Endometrial microvascular endothelial cells (primary cell): ENCODE data around the gene HIRIP3. TPM values are rescaled to one million over a fixed set of nuclear protein-coding genes. Genes with fewer than 3 reads are reported as not detected.
"Not testable (repeated sequence)": the region's sequence is repeated elsewhere in the genome, so short reads cannot be mapped to it uniquely, and the experiment has no call there.

Source experiments
- in situ Hi-C: cut with HindIII; loops from 2 replicates; pipeline ENCODE4 v1.10.0; 2017; ENCODE audit warnings: low sequenced_read_pairs, low pct_unique_long_range_greater_than_20kb; ENCODE audit errors: inconsistent ontology term
- total RNA-seq: library from RNA; depleted of rRNA; stranded (reverse); fragments of >200 nt; gene quantifications from one replicate; pipeline ENCODE4 v1.2.3, GENCODE V29; 2015; ENCODE audit errors: inconsistent ontology term

HIRIP3 gene
- total RNA-seq, 1 donor from 2014 or later: 9.7 TPM

DNA sequence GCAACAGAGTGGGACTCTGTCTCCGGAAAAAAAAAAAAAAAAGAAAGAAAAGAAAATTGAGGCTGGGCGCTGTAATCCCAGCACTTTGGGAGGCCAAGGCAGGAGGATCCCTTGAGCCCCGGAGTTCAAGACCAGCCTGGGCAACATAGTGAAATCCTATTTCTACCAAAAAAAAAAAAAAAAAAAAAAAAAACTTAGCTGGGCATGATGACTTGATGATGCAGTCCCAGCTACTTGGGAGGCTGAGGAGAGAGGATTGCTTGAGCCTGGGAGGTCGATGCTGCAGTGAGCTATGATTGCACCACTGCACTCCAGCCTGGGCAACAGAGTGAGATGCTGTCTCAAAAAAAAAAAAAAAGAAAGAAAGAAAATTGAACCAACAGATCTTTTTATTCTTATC lies 22.5 kb upstream of the HIRIP3 start:
- in situ Hi-C loops: not testable (repeated sequence)

DNA sequence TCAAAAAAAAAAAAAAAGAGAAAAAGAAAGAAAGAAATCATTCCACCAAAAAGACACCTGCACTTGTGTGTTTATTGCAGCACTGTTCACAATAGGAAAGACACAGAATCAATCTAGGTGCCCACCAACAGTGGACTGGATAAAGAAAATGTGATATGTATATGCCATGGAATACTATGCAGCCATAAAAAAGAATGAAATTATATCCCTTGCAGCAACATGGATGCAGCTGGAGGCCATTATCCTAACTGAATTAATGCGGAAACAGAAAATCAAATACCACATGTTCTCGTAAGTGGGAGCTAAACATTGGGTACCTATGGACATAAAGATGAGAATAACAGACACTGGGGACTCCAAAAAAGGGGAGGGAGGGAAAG lies 21.9 kb upstream of the HIRIP3 start:
- in situ Hi-C loops: no loop called here

DNA sequence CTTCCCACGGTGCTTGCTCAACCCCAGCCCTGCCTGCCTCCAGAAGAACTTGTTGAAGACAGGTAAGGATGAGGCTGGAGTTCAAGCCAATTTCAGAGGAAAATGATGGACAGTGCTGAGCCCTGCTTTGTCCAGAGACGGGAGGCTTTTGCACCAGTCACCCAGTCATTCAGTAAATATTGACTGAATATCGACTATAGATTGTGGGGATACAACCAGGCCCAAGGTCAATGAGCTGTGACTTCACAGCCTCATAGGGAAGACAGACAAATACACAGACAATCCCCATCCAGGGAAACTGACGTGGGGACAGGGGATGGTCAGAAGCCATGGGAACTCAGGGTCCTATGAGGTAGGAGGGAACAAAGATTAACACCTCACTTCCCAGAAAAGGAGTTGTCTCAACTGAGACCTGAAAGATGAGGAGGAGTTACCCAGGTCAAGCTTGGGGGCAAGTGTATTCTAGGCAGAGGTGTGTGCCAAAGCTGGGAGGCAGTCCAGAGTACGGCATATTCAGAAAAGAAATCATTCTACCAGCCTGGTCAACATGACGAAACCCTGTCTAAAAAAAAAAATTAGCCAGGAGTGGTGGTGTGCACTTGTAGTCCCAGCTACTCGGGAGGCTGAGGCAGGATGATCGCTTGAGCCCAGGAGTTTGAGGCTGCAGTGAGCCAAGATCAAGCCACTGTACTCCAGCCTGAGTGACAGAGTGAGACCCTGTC lies 21.3 kb upstream of the HIRIP3 start:
- in situ Hi-C loops: no loop called here

DNA sequence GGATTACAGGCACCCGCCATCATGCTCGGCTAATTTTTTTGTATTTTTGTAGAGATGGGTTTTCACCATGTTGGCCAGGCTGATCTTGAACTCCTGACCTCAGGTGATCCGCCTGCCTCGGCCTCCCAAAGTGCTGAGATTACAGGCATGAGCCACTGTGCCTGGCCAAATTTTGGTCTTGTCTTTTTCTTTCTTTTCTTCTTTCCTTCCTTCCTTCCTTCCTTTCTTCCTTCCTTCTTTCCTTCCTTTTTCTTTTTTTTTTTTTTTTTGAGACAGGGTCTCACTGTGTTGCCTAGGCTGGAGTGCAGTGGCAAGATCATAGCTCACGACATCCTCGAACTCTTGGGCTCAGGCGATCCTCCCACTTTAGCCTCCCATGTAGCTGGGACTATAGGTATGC lies 20.0 kb upstream of the HIRIP3 start:
- in situ Hi-C loops: not testable (repeated sequence)

DNA sequence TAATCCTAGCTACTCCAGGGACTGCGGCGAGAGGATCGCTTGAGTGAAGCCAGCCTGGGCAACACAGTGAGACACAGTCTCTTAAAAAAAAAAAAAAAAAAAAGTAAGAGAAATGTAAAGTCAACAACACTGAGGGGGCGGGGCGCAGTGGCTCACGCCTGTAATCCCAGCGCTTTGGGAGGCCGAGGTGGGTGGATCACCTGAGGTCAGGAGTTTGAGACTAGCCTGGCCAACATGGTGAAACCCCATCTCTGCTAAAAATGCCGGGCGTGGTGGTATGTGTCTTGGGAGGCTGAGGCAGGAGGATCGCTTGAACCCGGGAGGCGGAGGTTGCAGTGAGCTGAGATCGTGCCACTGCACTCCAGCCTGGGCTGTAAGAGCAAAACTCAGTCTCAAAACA lies 17.2 kb upstream of the HIRIP3 start:
- in situ Hi-C loops: not testable (repeated sequence)

DNA sequence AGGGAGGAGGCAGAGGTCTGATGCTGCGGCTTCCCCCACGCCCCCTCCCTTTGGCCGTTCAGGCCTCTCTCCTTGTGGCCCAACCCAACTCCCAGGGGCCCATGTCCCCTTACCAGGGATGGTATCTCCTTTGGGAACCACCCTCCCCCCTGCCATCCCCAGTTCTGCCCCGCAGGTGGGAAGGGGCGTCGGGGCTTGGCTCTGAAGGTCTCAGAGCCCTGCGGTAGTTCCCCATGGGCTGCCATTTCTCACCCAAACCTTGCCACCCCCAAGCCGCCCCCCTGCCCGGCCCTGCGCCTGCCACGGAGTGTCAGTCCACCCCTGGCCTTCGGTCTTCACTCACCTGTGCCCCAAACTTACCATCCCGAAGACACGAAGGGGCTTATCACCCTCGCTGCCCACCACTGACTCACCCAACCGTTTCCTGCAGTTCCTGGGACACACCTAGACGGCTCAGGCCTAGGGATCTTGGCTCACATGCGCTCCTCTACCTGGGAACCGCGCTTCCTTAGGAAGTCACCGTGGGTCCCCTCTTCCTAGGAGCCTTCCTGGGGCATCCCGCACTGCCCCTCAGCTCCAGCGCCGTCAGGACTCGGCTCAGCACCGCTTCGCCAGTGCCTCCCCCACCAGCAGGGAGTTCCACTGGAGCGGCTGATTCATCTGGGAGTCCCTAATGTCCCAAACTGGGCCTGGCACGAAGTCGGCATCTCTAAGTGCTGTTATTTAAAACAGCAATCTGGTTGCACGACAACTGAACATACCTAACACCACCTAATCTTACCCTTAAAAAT lies 16.5 kb upstream of the HIRIP3 start:
- in situ Hi-C loops: no loop called here

DNA sequence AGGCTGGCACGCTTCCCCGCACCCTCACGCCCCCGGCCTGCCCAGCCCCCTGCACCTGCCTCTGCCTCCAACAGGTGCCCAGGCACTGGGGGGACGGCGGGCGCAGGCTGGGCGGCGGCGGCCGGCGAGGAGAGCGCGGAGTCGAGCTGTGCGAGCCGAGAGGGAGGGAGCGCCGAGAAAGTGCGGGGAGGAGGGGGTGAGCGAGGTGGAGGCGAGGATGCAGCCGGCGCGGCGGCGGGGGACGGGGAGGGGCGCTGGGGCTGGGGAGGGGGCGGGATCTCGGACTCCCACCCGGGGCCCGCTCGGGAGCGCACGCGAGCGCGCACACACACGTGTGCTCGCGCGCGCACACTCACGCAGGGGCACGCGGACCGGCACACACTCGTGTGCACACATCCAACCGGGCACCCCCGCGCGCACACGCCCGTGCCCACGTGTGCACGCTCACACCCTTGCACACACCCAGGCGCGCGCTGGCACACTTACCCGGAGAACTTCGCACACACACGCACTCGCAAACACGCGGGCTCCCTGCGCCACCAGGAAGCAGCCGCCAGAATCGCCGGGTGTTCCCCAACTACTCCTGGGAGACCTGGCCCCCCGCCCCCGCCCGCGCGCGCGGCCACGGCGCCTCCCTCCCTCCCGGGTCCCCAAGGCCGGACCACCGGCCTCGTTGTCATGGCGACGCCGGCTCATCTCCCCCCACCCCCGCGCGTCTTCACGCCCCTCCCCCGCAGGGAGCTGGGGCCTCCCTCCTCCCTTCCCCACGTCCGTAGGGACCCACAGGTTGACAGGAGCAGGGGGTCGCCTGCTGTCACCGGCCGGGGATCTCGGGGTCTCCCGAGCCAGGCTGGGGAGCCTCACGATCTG lies 15.7 kb upstream of the HIRIP3 start, which contains the start of gene DOC2A:
DOC2A (minus strand) TSS at position 184 of the 870 bp plus-strand sequence. CDS start 805 bp downstream, outside the sequence.
- in situ Hi-C loops: no loop called here

DNA sequence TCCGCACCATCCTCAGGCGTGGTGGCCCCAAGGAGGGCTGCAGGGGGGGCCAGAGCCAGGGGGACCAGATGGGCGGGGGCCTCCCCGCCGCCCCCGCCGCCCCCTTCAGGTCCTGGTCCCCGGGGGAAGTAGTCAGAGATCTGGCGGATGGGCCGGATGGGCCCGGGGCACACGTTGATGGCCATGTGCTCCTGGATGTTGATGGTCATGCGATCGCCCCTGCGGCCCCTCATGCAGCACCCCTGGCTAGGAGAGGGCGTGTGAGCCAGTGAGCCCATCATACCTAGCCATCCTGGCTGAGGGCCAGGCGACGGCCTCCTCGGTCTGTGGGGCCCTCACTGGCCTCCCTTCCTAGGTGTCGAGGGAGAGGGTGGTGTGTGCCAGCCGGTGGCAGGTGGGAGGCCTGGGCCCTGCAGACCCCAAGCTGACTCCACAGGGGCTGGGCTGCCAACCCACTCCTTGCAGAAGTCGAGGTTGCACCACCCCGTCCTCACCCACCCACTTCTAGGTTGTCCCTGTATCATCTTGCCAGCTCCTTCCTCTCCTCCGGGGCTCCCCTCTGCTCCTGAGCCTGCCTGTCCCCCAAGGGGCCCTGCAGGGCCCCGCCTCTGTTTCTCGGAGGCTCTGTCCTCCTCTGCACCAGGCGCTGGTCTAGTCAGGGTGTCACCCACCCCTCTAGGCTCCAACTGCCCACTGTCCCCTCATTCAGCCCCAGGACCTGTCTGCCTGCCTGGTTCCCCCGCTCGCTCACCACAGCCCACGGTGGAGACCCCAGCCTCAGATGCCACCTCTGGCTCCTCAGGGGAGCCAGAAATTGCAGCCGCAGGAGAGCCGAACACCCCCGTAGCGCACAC lies 14.8 kb upstream of the HIRIP3 start:
- in situ Hi-C loops: no loop called here

DNA sequence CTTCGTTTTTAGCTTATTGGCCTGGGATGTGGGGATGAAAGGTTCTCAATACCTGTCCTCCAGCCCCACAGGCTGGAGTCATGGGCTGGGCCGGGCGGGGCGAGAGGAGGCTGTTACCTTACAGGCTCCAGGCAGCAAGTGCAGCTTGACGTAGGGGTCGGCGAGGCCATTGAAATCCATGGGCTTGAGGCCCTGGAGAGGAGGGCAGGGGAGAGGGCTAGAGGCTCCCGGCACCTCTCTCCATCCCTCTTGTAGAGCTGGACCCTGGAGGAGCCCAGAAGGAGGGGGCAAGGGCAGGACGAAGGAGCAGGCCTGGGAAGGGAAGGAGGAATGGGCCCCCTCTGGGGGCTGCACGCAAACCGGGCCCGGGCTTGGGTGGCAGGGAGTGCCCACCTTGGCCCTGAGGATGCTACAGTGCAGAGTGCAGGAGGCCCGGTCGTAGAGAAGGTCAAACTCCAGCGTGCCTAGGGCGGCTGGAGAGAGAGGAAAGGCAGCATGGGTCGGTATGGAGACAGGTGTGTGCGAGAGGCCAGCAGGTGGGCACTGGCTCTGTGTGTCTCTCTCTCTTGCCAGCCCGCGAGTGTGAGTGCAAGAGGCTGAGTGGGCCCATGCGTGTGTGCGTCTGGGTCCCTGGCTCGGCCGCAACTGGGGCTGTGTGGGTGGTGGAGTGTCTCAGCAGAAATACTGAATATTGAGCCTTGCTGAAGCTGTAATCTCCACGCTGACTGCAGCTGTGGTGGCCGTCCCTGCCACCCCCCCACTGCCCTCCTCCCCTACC lies 13.9 kb upstream of the HIRIP3 start:
- in situ Hi-C loops: no loop called here

DNA sequence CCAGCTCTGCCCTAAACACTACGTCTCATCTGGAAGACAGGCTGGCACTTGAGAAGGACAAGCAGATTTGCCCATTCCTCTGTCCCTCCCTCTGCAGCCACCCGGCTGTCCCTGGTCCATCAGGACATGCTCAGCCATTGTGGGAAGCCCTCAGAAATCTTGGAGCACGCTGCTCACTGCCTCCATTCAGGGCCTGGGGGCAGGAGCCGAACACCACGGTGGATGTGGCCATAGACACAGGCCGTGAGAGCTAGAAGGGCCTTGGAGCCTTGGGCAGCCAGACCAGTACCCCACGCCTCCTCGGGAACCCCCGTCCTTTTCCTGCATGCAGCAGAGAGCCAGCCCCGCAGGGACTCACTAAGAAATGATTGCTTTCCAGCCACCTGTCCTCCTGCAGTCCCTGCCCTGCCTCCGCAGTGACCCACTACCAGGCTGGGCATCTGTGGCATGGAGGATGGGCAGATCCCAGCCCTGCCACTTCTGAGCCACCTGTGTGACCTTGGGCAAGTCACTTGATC lies 12.0 kb upstream of the HIRIP3 start:
- in situ Hi-C loops: no loop called here

DNA sequence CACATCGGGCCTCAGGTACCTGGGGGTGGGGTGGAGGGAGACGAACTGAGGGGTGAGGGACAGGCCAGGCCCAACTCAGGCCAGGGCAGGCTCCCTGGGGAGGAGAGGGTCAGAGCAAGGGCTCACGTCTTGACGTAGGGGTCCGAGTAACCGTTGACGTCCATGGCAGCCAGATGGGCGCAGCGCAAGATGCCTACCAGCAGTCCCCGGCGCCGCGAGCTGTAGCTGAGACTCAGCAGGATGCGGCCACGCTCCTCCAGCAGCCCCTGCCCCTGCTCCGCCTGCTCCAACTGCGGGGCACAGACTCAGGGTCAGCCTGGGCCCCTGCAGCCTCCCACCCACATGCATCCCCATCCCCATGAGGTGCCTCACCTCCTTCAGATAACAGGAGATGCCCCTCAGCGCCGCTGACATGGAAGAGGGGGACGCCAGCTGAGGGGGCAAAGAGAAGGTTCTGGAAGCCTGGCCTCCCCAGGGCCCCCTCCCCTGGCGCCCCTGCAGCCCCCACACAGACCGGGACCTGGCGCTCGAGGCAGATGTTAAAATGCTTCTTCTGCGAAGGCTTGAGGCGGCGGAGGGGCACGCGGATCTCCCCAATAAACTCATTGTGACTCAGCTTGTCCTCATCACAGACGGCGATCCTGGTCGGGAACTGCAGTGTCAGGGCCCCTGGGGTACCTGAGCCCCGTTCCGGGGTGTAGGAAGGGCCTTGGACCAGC lies 11.4 kb upstream of the HIRIP3 start:
- in situ Hi-C loops: no loop called here

DNA sequence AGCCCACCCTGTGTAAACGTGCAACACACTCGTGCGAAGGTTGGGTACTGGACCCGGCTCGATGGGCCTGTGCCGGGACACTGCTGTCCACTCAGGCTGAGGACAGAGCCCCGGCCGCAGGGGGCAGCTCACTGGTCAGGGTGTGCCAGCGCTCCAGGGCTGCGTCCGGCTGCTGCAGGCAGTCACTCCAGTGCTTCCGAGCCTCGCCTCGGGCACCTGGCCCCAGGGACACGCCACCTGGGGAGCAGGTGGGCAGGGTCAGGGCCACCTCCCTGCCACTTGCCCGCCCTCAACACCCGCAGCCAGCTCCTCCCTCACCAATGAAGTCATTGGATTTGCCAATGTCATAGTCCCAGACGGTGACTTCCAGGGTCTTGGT lies 10.7 kb upstream of the HIRIP3 start:
- in situ Hi-C loops: no loop called here

DNA sequence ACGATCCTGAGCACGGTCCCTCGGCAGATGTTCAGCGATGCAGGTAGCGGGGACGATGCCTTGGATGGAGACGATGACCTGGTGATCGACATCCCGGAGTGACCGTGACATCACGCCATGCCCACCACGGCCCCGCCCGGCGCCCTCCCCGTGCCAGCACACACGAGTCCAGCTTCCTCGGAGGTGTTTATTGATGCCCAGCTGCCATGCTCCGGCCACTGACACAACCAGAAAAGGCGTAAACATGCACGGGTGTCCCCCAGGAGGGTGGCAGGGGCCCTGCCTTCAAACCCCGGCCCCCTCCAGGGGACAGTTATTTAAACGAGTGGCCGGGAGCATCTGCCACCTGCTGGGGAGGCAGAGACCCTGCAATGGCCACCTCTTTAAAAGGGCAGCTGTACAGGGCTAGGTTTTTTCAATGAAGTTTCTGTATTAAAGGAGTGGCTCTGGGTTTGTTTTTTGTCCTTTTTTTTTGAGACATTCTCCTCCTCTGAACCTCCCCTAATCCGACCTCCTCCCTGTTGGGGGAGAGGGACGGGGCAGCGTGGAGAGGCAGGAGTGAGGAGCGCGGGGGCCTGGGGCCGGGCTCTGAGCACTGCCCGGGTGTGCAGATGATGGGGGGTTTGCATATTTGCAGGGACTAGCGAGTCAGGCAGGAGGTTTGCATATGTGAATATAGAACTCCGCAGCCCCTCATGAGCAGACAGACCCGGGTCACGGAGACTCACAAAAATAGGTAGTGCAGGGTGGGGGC lies 10.1 kb upstream of the HIRIP3 start:
- in situ Hi-C loops: no loop called here

DNA sequence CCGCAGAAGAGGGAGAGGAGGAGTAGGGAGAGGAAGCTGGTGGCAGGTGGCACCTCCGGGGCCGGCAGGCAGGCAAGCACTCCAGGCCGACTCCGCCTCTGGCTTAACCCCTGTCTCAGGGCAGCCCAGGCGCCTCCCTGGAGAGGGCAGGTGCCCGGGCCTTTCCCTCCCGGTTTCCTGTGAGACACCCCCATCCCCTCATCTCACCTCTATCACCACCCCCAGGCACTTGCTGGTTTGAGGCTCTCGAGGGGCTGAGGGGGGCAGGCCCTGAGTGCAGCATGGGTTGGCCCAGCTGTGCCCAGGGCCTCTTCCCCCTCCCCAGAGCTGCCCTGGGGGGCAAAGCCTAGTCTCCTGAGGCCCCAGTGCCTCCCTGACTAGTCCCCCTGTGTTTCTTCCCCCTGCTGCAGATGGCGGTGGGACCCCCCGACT lies 9.4 kb upstream of the HIRIP3 start:
- in situ Hi-C loops: no loop called here

DNA sequence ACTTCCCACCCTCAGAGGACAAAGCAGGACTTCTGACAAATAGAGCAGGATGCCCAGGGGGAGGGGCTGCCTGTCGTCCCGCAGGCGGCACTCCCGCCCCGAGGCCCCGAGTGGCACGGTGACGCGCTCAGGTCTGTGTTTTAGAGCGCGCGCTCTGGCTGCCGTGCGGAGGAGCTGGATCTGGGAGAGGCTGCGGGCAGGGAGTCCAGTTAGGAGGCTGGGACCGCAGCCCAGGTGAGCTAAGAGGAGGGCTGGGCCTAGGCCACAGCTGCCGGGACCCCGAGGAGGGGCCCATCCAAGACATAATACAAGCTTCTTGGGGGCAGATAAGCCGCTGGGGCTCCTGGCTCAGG lies 9.0 kb upstream of the HIRIP3 start:
- in situ Hi-C loops: no loop called here

DNA sequence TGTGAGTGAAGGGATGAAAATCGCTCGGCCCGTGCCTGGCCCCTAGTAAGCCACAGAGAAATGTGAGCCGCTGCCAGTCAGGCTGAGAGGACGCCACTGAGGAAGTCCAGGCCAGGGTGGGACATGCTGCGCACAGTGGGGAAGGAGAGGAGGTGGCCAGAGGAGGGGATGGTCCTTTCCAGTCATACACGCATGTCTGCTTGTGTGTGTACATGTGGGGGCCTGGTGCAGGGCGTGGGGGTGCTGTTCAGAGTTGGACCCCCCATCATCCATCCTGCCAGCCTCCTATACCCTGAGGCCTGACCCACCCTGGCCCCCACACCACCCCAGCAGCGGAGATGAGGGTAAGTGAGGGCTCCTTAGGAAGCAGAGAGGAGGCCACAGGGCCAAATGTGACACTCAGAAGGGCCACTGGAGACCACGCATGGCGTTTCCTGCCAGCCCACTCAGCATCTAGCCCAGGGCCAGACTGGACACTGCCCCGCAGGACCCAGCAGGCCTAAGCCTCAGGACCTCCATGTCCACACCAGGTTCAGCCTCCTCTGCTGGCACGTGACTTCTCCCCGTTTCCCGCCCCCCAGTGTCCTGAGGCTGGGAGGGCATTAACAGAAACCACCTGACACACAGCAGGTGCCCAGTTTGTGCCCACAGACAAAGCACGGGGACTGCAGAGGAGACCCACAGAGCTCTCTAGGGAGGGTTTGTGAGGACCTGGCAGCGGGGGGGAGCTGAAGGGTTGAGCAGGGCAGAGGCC lies 8.4 kb upstream of the HIRIP3 start:
- in situ Hi-C loops: no loop called here
